GM21786 (cell line): ENCODE data around the gene ZNF593OS.
A peak's percentile ranks its signal among the peaks of the same experiment; 100 is the strongest.

Experiments
- ATAC-seq: cut with Tn5 transposase; IDR thresholded peaks from one replicate; pipeline ENCODE4 v1.9.1; 2021; ENCODE audit not compliant: unreplicated experiment

Gene ZNF593OS

GRCh38 chr1:26184883-26185282 is 13.3 kb upstream of the ZNF593OS start:
- ATAC-seq, result no peak

GRCh38 chr1:26184086-26184485 is 12.5 kb upstream of the ZNF593OS start:
- ATAC-seq, result no peak

- ATAC-seq, result no peak
These were observed 10.7 kb upstream of the ZNF593OS start for GRCh38 chr1:26182383-26182696.

- no peak for ATAC-seq
These were observed 10.2 kb upstream of the ZNF593OS start for GRCh38 chr1:26181586-26182382.

- no peak for ATAC-seq
These were observed 8.4 kb upstream of the ZNF593OS start for GRCh38 chr1:26180010-26180506.

GRCh38 chr1:26177182-26177684 is 5.6 kb upstream of the ZNF593OS start, which contains the start of gene CNKSR1:
TSS of gene CNKSR1 (plus strand) at chr1:26177491. CDS start at chr1:26177548, 57 bp downstream.
- no peak for ATAC-seq

- ATAC-seq, result no peak
These were observed 3.7 kb upstream of the ZNF593OS start for GRCh38 chr1:26175346-26175745.

- ATAC-seq, result no peak
These were observed 1.2 kb downstream of the ZNF593OS start for GRCh38 chr1:26170472-26170821.

GRCh38 chr1:26169669-26170471 is 1.8 kb downstream of the ZNF593OS start, which contains the start of gene ZNF593:
TSS of gene ZNF593 (plus strand) at chr1:26169908. CDS start at chr1:26169984, 76 bp downstream.
- peak; percentile 89 for ATAC-seq

- ATAC-seq, result no peak
These were observed 2.5 kb downstream of the ZNF593OS start for GRCh38 chr1:26169198-26169554.

- no peak for ATAC-seq
These were observed 3.0 kb downstream of the ZNF593OS start, which contains the start of gene C1orf232 for GRCh38 chr1:26168410-26169197. TSS of gene C1orf232 (minus strand) at chr1:26168963. CDS start at chr1:26168499, 464 bp downstream.

GRCh38 chr1:26166719-26167281 is 4.8 kb downstream of the ZNF593OS start:
- ATAC-seq, result no peak

GRCh38 chr1:26164861-26165842 is 6.5 kb downstream of the ZNF593OS start:
- no peak for ATAC-seq

- ATAC-seq, result no peak
These were observed 7.4 kb downstream of the ZNF593OS start for GRCh38 chr1:26164036-26164860.

- no peak for ATAC-seq
These were observed 8.0 kb downstream of the ZNF593OS start for GRCh38 chr1:26163684-26164035.

- ATAC-seq, result no peak
These were observed 9.4 kb downstream of the ZNF593OS start for GRCh38 chr1:26162220-26162709.

GRCh38 chr1:26161415-26162219 is 10.0 kb downstream of the ZNF593OS start:
- no peak for ATAC-seq
